GM18508 (cell line): ENCODE results near the gene PCDHA9.
"Not testable (repeated sequence)": the region's sequence is repeated elsewhere in the genome, so short reads cannot be mapped to it uniquely, and the experiment has no call there.

ENCODE experiments used
- ATAC-seq: cut with Tn5 transposase; IDR thresholded peaks from one replicate; pipeline ENCODE4 v1.9.1; 2021; ENCODE audit warnings: moderate number of reproducible peaks; ENCODE audit not compliant: insufficient read depth, unreplicated experiment

The PCDHA9 gene, protein sequence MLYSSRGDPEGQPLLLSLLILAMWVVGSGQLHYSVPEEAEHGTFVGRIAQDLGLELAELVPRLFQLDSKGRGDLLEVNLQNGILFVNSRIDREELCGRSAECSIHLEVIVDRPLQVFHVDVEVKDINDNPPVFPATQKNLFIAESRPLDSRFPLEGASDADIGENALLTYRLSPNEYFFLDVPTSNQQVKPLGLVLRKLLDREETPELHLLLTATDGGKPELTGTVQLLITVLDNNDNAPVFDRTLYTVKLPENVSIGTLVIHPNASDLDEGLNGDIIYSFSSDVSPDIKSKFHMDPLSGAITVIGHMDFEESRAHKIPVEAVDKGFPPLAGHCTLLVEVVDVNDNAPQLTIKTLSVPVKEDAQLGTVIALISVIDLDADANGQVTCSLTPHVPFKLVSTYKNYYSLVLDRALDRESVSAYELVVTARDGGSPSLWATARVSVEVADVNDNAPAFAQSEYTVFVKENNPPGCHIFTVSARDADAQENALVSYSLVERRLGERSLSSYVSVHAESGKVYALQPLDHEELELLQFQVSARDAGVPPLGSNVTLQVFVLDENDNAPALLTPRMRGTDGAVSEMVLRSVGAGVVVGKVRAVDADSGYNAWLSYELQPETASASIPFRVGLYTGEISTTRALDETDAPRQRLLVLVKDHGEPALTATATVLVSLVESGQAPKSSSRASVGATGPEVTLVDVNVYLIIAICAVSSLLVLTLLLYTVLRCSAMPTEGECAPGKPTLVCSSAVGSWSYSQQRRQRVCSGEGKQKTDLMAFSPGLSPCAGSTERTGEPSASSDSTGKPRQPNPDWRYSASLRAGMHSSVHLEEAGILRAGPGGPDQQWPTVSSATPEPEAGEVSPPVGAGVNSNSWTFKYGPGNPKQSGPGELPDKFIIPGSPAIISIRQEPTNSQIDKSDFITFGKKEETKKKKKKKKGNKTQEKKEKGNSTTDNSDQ

DNA sequence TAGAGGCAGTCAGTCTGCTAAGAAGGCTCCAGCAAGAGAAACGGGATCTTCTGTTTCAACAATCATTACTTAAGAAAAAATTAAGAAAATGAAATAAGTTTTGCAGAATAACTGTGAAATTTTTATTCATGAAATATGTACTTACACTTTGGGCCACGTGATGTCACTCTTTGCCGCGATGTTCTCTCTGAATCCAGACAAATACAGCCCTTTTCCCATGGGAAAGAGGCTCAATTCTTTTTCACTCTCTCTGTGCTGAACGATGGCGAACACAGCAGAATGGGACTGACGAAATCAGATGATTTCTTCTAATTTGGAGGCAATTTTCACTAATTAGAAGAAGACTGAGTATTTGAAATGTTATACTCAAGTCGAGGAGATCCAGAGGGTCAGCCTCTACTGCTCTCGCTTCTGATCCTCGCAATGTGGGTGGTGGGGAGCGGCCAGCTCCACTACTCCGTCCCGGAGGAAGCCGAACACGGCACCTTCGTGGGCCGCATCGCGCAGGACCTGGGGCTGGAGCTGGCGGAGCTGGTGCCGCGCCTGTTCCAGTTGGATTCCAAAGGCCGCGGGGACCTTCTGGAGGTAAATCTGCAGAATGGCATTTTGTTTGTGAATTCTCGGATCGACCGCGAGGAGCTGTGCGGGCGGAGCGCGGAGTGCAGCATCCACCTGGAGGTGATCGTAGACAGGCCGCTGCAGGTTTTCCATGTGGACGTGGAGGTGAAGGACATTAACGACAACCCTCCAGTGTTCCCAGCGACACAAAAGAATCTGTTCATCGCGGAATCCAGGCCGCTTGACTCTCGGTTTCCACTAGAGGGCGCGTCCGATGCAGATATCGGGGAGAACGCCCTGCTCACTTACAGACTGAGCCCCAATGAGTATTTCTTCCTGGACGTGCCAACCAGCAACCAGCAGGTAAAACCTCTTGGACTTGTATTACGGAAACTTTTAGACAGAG lies at the start of gene PCDHA9:
TSS of gene PCDHA9 (plus strand) at position 244 of the 964 bp plus-strand sequence. CDS start at position 358, 114 bp downstream.
- ATAC-seq = not testable (repeated sequence)

DNA sequence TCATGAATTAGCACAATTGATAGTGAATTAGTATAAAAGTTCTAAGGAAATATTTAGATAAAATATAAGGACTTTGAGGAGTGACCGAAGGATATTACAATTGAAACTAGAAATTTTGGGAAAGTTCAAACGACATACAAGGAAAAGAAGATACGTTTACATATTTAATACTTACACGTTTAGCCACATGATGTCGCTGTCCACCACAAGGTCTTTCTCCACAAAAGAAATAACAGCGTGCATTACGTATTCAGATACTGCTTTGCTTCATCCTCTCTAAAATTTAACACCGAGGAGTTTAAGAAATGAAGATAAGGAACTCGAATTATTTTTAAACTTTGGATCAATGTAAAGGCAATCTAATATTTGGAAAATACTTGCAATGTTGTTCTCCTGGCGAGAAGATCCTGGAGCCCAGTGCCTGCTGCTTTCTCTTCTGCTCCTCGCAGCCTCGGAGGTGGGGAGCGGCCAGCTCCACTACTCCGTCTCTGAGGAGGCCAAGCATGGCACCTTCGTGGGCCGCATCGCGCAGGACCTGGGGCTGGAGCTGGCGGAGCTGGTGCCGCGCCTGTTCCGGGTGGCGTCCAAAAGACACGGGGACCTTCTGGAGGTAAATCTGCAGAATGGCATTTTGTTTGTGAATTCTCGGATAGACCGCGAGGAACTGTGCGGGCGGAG lies 47.2 kb upstream of the PCDHA9 start, which contains the start of gene PCDHA3:
TSS of gene PCDHA3 (plus strand) at position 242 of the 678 bp plus-strand sequence.
- no peak for ATAC-seq

DNA sequence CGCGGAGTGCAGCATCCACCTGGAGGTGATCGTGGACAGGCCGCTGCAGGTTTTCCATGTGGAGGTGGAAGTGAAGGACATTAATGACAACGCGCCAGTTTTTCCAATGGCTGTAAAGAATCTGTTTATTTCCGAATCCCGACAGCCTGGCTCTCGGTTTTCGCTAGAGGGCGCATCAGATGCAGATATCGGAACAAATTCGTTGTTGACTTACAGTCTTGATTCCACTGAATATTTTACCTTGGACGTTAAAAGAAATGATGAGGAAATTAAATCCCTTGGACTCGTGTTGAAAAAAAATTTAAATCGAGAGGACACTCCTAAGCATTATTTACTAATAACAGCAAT lies 46.7 kb upstream of the PCDHA9 start:
- no peak for ATAC-seq

DNA sequence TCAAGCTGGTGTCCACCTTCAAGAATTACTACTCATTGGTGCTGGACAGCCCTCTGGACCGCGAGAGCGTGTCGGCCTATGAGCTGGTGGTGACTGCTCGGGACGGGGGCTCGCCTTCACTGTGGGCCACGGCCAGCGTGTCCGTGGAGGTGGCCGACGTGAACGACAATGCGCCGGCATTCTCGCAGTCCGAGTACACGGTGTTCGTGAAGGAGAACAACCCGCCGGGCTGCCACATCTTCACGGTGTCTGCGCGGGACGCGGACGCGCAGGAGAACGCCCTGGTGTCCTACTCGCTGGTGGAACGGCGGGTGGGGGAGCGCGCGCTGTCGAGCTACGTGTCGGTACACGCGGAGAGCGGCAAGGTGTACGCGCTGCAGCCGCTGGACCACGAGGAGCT lies 45.8 kb upstream of the PCDHA9 start:
- ATAC-seq = not testable (repeated sequence)

DNA sequence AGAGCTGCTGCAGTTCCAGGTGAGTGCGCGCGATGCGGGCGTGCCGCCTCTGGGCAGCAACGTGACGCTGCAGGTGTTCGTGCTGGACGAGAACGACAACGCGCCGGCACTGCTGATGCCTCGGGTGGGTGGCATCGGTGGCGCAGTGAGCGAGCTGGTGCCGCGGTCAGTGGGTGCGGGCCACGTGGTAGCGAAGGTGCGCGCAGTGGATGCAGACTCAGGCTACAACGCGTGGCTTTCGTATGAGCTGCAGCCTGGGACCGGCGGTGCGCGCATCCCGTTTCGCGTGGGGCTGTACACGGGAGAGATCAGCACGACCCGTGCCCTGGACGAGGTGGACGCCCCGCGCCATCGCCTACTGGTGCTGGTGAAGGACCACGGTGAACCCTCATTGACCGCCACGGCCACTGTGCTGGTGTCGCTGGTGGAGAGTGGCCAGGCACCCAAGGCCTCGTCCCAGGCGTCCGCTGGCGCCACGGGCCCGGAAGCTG lies 45.4 kb upstream of the PCDHA9 start:
- no peak for ATAC-seq

DNA sequence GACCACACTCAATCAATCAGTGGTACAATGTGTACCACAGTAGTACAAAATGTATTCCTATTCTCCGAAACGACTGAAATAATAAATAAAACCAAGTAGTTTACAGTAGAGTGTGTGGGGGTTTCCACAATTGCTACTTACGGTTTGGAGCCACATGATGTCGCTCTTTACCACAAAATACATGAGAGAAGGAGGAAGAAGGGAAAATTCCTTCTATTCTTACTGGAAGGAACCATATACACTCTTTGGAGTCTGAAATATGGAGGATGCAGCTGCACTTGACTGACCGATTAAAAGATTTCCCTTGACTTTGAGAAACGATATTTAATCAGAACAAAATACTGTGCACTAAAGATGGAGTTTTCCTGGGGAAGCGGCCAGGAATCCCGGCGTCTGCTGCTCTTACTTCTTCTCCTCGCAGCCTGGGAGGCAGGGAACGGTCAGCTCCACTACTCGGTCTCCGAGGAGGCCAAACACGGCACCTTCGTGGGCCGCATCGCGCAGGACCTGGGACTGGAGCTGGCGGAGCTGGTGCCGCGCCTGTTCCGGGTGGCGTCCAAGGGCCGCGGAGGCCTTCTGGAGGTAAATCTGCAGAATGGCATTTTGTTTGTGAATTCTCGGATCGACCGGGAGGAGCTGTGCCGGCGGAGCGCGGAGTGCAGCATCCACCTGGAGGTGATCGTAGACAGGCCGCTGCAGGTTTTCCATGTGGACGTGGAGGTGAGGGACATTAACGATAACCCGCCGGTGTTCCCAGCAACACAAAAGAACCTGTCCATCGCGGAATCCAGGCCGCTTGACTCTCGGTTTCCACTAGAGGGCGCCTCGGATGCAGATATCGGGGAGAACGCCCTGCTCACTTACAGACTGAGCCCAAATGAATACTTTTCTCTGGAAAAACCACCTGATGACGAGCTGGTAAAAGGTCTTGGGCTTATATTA lies 41.1 kb upstream of the PCDHA9 start, which contains the start of gene PCDHA4:
TSS of gene PCDHA4 (plus strand) at position 235 of the 942 bp plus-strand sequence.
- ATAC-seq = no peak

DNA sequence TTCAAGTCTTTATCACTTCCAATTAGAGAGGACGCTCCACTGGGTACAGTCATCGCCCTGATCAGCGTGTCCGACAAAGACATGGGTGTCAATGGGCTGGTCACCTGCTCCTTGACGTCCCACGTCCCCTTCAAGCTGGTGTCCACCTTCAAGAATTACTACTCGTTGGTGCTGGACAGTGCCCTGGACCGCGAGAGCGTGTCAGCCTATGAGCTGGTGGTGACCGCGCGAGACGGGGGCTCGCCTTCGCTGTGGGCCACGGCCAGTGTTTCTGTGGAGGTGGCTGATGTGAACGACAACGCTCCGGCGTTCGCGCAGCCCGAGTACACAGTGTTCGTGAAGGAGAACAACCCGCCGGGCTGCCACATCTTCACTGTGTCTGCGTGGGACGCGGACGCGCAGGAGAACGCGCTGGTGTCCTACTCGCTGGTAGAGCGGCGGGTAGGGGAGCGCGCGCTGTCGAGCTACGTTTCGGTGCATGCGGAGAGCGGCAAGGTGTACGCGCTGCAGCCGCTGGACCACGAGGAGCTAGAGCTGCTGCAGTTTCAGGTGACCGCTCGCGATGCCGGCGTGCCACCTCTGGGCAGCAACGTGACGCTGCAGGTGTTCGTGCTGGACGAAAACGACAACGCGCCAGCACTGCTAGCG lies 39.8 kb upstream of the PCDHA9 start:
- ATAC-seq = not testable (repeated sequence)

DNA sequence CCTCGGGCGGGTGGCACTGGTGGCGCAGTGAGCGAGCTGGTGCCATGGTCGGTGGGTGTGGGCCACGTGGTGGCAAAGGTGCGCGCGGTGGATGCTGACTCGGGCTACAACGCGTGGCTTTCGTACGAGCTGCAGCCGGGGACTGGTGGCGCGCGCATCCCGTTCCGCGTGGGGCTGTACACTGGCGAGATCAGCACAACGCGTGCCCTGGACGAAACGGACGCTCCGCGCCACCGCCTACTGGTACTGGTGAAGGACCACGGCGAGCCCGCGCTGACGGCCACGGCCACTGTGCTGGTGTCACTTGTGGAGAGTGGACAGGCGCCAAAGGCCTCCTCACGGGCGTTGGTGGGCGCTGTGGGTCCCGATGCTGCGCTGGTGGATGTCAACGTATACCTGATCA lies 39.3 kb upstream of the PCDHA9 start:
- no peak for ATAC-seq

DNA sequence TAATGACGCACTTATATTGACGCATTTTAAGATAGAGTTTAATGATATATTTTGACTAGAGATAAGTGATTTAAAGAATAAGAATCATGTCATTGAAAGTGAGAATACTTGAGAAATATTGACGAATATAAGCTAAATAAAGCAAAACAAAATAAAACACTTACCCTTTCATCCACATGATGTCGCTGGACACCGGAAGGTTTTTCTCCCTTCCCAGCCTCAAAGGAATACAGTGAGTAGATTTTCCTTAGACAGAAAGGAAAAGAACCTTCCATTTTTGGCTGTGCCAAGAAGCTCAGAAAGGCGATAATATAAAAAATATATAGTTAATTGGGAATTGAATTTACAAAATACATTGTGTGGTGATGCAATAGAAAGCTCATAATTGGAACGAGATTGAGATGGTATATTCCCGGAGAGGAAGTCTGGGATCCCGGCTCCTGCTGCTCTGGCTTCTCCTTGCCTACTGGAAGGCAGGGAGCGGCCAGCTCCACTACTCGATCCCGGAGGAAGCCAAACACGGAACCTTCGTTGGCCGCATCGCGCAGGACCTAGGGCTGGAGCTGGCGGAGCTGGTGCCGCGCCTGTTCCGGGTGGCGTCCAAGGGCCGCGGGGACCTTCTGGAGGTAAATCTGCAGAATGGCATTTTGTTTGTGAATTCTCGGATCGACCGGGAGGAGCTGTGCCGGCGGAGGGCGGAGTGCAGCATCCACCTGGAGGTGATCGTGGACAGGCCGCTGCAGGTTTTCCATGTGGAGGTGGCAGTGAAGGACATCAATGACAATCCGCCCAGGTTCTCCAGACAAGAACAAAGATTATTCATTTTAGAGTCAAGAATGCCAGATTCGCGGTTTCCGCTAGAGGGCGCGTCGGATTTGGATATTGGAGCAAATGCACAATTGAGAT lies 26.6 kb upstream of the PCDHA9 start, which contains the start of gene PCDHA5:
TSS of gene PCDHA5 (plus strand) at position 239 of the 906 bp plus-strand sequence.
- no peak for ATAC-seq

DNA sequence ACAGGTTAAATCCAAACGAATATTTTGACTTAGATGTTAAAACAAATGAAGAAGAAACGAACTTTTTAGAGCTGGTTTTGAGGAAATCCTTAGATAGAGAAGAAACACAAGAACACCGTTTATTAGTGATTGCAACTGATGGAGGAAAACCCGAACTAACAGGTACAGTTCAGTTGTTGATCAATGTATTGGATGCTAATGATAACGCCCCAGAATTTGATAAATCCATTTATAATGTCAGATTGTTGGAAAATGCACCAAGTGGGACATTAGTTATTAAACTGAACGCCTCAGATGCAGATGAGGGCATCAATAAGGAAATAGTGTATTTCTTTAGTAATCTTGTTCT lies 25.9 kb upstream of the PCDHA9 start:
- no peak for ATAC-seq

DNA sequence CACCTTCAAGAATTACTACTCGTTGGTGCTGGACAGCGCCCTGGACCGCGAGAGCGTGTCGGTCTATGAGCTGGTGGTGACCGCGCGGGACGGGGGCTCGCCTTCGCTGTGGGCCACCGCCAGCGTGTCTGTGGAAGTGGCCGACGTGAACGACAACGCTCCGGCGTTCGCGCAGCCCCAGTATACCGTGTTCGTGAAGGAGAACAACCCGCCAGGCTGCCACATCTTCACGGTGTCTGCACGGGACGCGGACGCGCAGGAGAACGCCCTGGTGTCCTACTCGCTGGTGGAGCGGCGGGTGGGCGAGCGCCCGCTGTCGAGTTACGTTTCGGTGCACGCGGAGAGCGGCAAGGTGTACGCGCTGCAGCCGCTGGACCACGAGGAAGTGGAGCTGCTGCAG lies 25.2 kb upstream of the PCDHA9 start:
- ATAC-seq = not testable (repeated sequence)

DNA sequence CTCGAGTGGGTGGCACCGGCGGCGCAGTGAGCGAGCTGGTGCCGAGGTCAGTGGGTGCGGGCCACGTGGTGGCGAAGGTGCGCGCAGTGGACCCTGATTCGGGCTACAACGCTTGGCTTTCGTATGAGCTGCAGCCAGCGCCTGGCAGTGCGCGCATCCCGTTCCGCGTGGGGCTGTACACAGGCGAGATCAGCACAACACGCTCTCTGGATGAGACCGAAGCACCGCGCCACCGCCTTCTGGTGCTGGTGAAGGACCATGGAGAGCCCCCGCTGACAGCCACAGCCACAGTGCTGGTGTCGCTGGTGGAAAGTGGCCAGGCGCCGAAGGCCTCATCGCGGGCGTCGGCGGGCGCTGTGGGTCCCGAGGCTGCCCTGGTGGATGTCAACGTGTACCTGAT lies 24.7 kb upstream of the PCDHA9 start:
- ATAC-seq = no peak

DNA sequence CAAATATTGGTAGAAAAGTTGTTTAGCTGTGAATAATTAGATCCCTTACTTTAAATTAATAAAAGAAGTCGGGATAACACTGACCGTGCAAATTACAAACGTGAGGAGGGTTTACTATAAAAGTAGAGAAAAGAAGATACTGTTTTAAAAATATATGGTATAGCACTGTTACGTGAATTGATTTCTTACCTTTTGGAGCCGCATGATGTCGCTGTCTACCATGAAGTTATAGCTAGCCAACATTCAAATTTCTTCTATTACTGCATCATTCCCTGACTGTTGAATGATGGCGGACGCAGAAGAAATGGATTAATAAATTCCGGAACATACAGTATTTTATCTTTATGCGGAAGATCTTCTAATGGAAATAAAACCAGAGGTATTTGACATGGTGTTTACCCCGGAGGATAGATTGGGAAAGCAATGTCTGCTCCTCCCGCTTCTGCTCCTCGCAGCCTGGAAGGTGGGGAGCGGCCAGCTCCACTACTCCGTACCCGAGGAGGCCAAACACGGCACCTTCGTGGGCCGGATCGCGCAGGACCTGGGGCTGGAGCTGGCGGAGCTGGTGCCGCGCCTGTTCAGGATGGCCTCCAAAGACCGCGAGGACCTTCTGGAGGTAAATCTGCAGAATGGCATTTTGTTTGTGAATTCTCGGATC lies 20.3 kb upstream of the PCDHA9 start, which contains the start of gene PCDHA6:
TSS of gene PCDHA6 (plus strand) at position 257 of the 658 bp plus-strand sequence. CDS start at position 389, 132 bp downstream.
- no peak for ATAC-seq

DNA sequence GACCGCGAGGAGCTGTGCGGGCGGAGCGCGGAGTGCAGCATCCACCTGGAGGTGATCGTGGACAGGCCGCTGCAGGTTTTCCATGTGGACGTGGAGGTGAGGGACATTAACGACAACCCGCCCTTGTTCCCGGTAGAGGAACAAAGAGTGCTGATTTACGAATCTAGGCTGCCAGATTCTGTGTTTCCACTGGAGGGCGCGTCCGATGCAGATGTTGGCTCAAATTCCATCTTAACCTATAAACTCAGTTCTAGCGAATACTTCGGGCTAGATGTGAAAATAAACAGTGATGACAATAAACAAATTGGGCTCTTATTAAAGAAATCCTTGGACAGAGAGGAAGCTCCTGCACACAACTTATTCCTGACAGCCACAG lies 19.8 kb upstream of the PCDHA9 start:
- ATAC-seq = no peak

DNA sequence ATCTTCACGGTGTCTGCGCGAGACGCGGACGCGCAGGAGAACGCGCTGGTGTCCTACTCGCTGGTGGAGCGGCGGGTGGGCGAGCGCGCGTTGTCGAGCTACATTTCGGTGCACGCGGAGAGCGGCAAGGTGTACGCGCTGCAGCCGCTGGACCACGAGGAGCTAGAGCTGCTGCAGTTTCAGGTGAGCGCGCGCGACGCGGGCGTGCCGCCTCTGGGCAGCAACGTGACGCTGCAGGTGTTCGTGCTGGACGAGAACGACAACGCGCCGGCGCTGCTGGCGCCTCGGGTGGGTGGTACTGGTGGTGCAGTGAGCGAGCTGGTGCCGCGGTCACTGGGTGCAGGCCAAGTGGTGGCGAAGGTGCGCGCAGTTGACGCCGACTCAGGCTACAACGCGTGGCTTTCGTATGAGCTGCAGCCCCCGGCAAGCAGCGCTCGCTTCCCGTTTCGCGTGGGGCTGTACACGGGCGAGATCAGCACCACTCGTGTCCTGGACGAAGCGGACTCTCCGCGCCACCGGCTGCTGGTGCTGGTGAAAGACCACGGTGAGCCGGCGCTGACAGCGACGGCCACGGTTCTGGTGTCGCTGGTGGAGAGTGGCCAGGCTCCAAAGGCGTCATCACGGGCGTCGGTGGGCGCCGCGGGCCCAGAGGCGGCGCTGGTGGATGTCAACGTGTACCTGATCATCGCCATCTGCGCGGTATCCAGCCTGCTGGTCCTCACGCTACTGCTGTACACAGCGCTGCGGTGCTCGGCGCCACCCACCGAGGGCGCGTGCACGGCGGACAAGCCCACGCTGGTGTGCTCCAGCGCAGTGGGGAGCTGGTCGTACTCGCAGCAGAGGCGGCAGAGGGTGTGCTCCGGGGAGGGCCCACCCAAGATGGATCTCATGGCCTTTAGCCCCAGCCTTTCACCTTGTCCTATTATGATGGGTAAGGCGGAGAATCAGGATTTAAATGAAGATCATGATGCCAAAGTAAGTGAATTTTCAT lies 18.4 kb upstream of the PCDHA9 start:
- ATAC-seq = not testable (repeated sequence)
